H9 (cell line): Measurements from ENCODE around the gene GABBR2. TPM values are rescaled to one million over a fixed set of nuclear protein-coding genes. Genes with fewer than 3 reads are reported as not detected.
A peak's percentile ranks its signal among the peaks of the same experiment; 100 is the strongest.

Experiments used
- DNase-seq: peaks from one replicate; pipeline ENCODE4 v3.0.0-alpha.2; 2017
- H2AFZ ChIP-seq: one replicate; pipeline ENCODE4 v1.6.1; 2013; ENCODE audit warnings: mild to moderate bottlenecking, low read length, control low read depth, moderate library complexity
- H2AK5ac ChIP-seq: 2 replicates; pipeline ENCODE4 v1.6.1; 2013; ENCODE audit warnings: low read length, control low read depth, mixed read lengths; ENCODE audit not compliant: insufficient read length
- H2BK120ac ChIP-seq: one replicate; pipeline ENCODE4 v1.6.1; 2013; ENCODE audit warnings: low read depth, mild to moderate bottlenecking, low read length, control low read depth, inconsistent platforms; ENCODE audit not compliant: poor library complexity, severe bottlenecking
- H2BK12ac ChIP-seq: 2 replicates; pipeline ENCODE4 v1.6.1; 2013; ENCODE audit warnings: low read length, control low read depth, mixed read lengths, low read depth; ENCODE audit not compliant: insufficient read length
- H2BK15ac ChIP-seq: 2 replicates; pipeline ENCODE4 v1.6.1; 2013; ENCODE audit warnings: low read depth, low read length, control low read depth
- H2BK20ac ChIP-seq: one replicate; pipeline ENCODE4 v1.6.1; 2013; ENCODE audit warnings: low read depth, mild to moderate bottlenecking, low read length, control low read depth, inconsistent platforms; ENCODE audit not compliant: poor library complexity, severe bottlenecking
- H2BK5ac ChIP-seq: 2 replicates; pipeline ENCODE4 v1.6.1; 2013; ENCODE audit warnings: low read length, control low read depth, mixed read lengths; ENCODE audit not compliant: insufficient read length
- H3K14ac ChIP-seq: 2 replicates; pipeline ENCODE4 v1.6.1; 2013; ENCODE audit warnings: low read length, control low read depth; ENCODE audit not compliant: insufficient read depth
- H3K18ac ChIP-seq: 2 replicates; pipeline ENCODE4 v1.6.1; 2013; ENCODE audit warnings: low read depth, mild to moderate bottlenecking, mixed read lengths, low read length, control low read depth; ENCODE audit not compliant: insufficient read length
- H3K23ac ChIP-seq: 2 replicates; pipeline ENCODE4 v1.6.1; 2013; ENCODE audit warnings: low read length, control low read depth, mixed read lengths, low read depth; ENCODE audit not compliant: insufficient read length
- H3K23me2 ChIP-seq: 2 replicates; pipeline ENCODE4 v1.6.1; 2013; ENCODE audit warnings: low read depth, mild to moderate bottlenecking, mixed read lengths, low read length, control low read depth; ENCODE audit not compliant: insufficient read length, poor library complexity, severe bottlenecking
- H3K27ac ChIP-seq: 2 replicates; pipeline ENCODE4 v1.5.1; 2013; ENCODE audit warnings: low read length, control low read depth, mixed read lengths, low read depth; ENCODE audit not compliant: insufficient read length
- H3K27me3 ChIP-seq: 2 replicates; pipeline ENCODE4 v1.6.1; 2013; ENCODE audit warnings: low read length, control low read depth, inconsistent platforms; ENCODE audit not compliant: insufficient read depth
- H3K4ac ChIP-seq: 2 replicates; pipeline ENCODE4 v1.6.1; 2013; ENCODE audit warnings: low read depth, mild to moderate bottlenecking, control low read depth, inconsistent platforms, low read length, moderate library complexity
- H3K4me1 ChIP-seq: 2 replicates; pipeline ENCODE4 v1.6.1; 2013; ENCODE audit warnings: low read length, control low read depth, inconsistent platforms; ENCODE audit not compliant: insufficient read depth
- H3K4me2 ChIP-seq: 2 replicates; pipeline ENCODE4 v1.6.1; 2013; ENCODE audit warnings: low read length, control low read depth, mixed read lengths; ENCODE audit not compliant: insufficient read length, insufficient read depth
- H3K56ac ChIP-seq: 2 replicates; pipeline ENCODE4 v1.6.1; 2013; ENCODE audit warnings: low read depth, mild to moderate bottlenecking, mixed read lengths, low read length, control low read depth; ENCODE audit not compliant: insufficient read length
- H3K79me1 ChIP-seq: 2 replicates; pipeline ENCODE4 v1.6.1; 2013; ENCODE audit warnings: low read depth, mild to moderate bottlenecking, moderate library complexity, low read length, control low read depth, inconsistent platforms; ENCODE audit not compliant: insufficient read depth, poor library complexity, severe bottlenecking
- H3K79me2 ChIP-seq: 2 replicates; pipeline ENCODE4 v1.6.1; 2013; ENCODE audit warnings: low read length, control low read depth, inconsistent platforms; ENCODE audit not compliant: insufficient read depth
- H3K9ac ChIP-seq: 2 replicates; pipeline ENCODE4 v1.6.1; 2013; ENCODE audit warnings: low read length, control low read depth, mixed read lengths; ENCODE audit not compliant: insufficient read length; ENCODE audit errors: extremely low read depth
- H3K9me3 ChIP-seq: one replicate; pipeline ENCODE4 v1.6.1; 2013; ENCODE audit warnings: low read depth, low read length, inconsistent platforms; ENCODE audit not compliant: control insufficient read depth
- H3T11ph ChIP-seq: one replicate; pipeline ENCODE4 v1.6.1; 2013; ENCODE audit warnings: mild to moderate bottlenecking, low read length, control low read depth, inconsistent platforms
- H4K20me1 ChIP-seq: one replicate; pipeline ENCODE4 v1.6.1; 2013; ENCODE audit not compliant: control insufficient read depth, insufficient read length, insufficient read depth
- H4K5ac ChIP-seq: 2 replicates; pipeline ENCODE4 v1.6.1; 2013; ENCODE audit warnings: low read depth, mild to moderate bottlenecking, mixed read lengths, low read length, control low read depth; ENCODE audit not compliant: insufficient read length
- H4K8ac ChIP-seq: replicated peaks from 2 replicates; pipeline ENCODE4 v1.6.1; 2013; ENCODE audit warnings: low read length, control low read depth, mixed read lengths, low read depth; ENCODE audit not compliant: insufficient read length
- H4K91ac ChIP-seq: 2 replicates; pipeline ENCODE4 v1.6.1; 2013; ENCODE audit warnings: low read depth, mild to moderate bottlenecking, moderate library complexity, mixed read lengths, low read length, control low read depth; ENCODE audit not compliant: insufficient read length
- H3K27ac Mint-ChIP-seq, 3 experiments: 2 replicates in 2 of 3; 3 replicates in 1 of 3; pipeline ENCODE4 v1.8.0; 2020 to 2021; ENCODE audit warnings: mixed read lengths in 3 of 3, mild to moderate bottlenecking in 1 of 3, moderate library complexity in 1 of 3
- H3K27me3 Mint-ChIP-seq: 2 replicates; pipeline ENCODE4 v1.8.0; 2021; ENCODE audit warnings: low read depth, mild to moderate bottlenecking, moderate library complexity, mixed read lengths
- H3K36me3 Mint-ChIP-seq, 3 experiments: 2 replicates in 2 of 3; 3 replicates in 1 of 3; pipeline ENCODE4 v1.8.0; 2020 to 2021; ENCODE audit warnings: low read depth in 3 of 3, mixed read lengths in 3 of 3; ENCODE audit not compliant: insufficient read depth in 1 of 3
- H3K4me1 Mint-ChIP-seq, 2 experiments: 2 replicates each; pipeline ENCODE4 v1.8.0; 2020; ENCODE audit warnings: mixed read lengths in 2 of 2
- H3K4me3 Mint-ChIP-seq, 2 experiments: 2 replicates in 1 of 2; 3 replicates in 1 of 2; pipeline ENCODE4 v1.8.0; 2020 to 2021; ENCODE audit warnings: mild to moderate bottlenecking in 2 of 2, mixed read lengths in 2 of 2, moderate library complexity in 1 of 2
- H3K9me3 Mint-ChIP-seq, 2 experiments: 2 replicates in 1 of 2; 3 replicates in 1 of 2; pipeline ENCODE4 v1.8.0; 2020; ENCODE audit warnings: mild to moderate bottlenecking in 2 of 2, mixed read lengths in 2 of 2, moderate library complexity in 1 of 2
- WGBS: extraction: QIAGEN DNeasy Blood & Tissue Kit; methylation state at CpG from one replicate; pipeline ENCODE4 v1.1.7; 2013; ENCODE audit warnings: missing lambda C conversion rate, low lambda C conversion rate, mixed read lengths; ENCODE audit not compliant: insufficient read length; ENCODE audit errors: extremely low coverage; 5-methylcytosine and 5-hydroxymethylcytosine counted together
- total RNA-seq: library from RNA; stranded (reverse); gene quantifications from 2 replicates; pipeline ENCODE4 v1.2.1, GENCODE V29; 2021
- TF ChIP-seq, protein P1 (sequence below): fragments of 200-600 bp; sonication (generic); conservative IDR thresholded peaks from 3 replicates; pipeline ENCODE4 v1.8.0; 2021; ENCODE audit warnings: antibody characterized with exemption, mild to moderate bottlenecking

The GABBR2 gene
- total RNA-seq, 1 experiment from 2014 or later, result 0.66 TPM

GRCh38 chr9:98678244-98678842 lies 30.4 kb downstream of the GABBR2 start:
- Histone ChIP-seq H4K91ac (no peak overlapping the region), H3K9me3 (no peaks in the 10 kb centered on the region), H3K4ac (no peak overlapping the region), H2AK5ac (no peak overlapping the region), H3K79me1 (no peaks in the 10 kb centered on the region), H3K4me1 (peaks cover 5% of the 10 kb centered on the region; the same call in 1 of the 2 replicates), H3K79me2 (no peaks in the 10 kb centered on the region), H4K5ac (no peak overlapping the region), H2AFZ (no peak overlapping the region), H2BK120ac (no peak overlapping the region), H4K20me1 (no peaks in the 10 kb centered on the region), H3K56ac (no peak overlapping the region), H2BK20ac (no peak overlapping the region), H3K9ac (no peak overlapping the region), H2BK12ac (no peak overlapping the region), H3K27ac (no peak overlapping the region), H3K14ac (no peak overlapping the region), H3K27me3 (no peaks in the 10 kb centered on the region), H2BK15ac (no peak overlapping the region), H3K23ac (no peak overlapping the region), H3T11ph (no peak overlapping the region), H4K8ac (no peak overlapping the region), H3K4me2 (peak overlapping the region; percentile 9), H2BK5ac (no peak overlapping the region), H3K18ac (no peak overlapping the region), H3K23me2 (no peaks in the 10 kb centered on the region)
- H3K27me3 Mint-ChIP-seq, result peaks cover 50% of the 10 kb centered on the region
- no CpG with 5 or more reads among the region's 9 CpGs for WGBS
- H3K4me3 Mint-ChIP-seq, result no peak overlapping the region; a peak in 1 of 5 replicates
- H3K27ac Mint-ChIP-seq, result no peak overlapping the region
- peak; percentile 69 for DNase-seq
- TF ChIP-seq, protein P1, sequence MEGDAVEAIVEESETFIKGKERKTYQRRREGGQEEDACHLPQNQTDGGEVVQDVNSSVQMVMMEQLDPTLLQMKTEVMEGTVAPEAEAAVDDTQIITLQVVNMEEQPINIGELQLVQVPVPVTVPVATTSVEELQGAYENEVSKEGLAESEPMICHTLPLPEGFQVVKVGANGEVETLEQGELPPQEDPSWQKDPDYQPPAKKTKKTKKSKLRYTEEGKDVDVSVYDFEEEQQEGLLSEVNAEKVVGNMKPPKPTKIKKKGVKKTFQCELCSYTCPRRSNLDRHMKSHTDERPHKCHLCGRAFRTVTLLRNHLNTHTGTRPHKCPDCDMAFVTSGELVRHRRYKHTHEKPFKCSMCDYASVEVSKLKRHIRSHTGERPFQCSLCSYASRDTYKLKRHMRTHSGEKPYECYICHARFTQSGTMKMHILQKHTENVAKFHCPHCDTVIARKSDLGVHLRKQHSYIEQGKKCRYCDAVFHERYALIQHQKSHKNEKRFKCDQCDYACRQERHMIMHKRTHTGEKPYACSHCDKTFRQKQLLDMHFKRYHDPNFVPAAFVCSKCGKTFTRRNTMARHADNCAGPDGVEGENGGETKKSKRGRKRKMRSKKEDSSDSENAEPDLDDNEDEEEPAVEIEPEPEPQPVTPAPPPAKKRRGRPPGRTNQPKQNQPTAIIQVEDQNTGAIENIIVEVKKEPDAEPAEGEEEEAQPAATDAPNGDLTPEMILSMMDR, result peak; percentile 86
- peaks cover 0 to 12% (median 3%) of the 10 kb centered on the region in 3 experiments; a peak in 3 of 7 replicates for H3K36me3 Mint-ChIP-seq
- peaks cover 25 to 27% of the 10 kb centered on the region in 2 experiments for H3K4me1 Mint-ChIP-seq
- peaks cover 10 to 11% of the 10 kb centered on the region in 2 experiments for H3K9me3 Mint-ChIP-seq
